Epithelial cell of esophagus (primary cell): ENCODE data around the gene CDC42EP5.

Experiments
- DNase-seq: peaks from one replicate; pipeline ENCODE4 v3.0.0; 2010; ENCODE audit warnings: low read depth
- H3K4me3 ChIP-seq: 2 replicates; pipeline ENCODE4 v1.5.1; 2011; ENCODE audit warnings: mild to moderate bottlenecking, low read length, control low read depth
- CTCF ChIP-seq: IDR thresholded peaks from 2 replicates; pipeline ENCODE4 v1.5.1; 2011; ENCODE audit warnings: low read depth, mild to moderate bottlenecking, low read length, control low read depth, inconsistent platforms; ENCODE audit not compliant: insufficient read depth; ENCODE audit errors: missing control alignments

Gene CDC42EP5

GRCh38 chr19:54453921-54454780 lies 18.9 kb downstream of the CDC42EP5 start:
- no peak for DNase-seq
- TF ChIP-seq CTCF = no peak

GRCh38 chr19:54452626-54453025 lies 20.5 kb downstream of the CDC42EP5 start:
- TF ChIP-seq CTCF = no peak
- DNase-seq = no peak
- no peak overlapping the region for H3K4me3 ChIP-seq

More at GRCh38 chr19:54453921-54454780, 18.9 kb downstream of the CDC42EP5 start:
- no peak overlapping the region for H3K4me3 ChIP-seq

- TF ChIP-seq CTCF = no peak
- no peak for DNase-seq
- no peak overlapping the region for H3K4me3 ChIP-seq
Observed at GRCh38 chr19:54451997-54452396, 21.1 kb downstream of the CDC42EP5 start.

- no peak overlapping the region for H3K4me3 ChIP-seq
- TF ChIP-seq CTCF = no peak
- peak; percentile 29 for DNase-seq
Observed at GRCh38 chr19:54451331-54451871, 21.7 kb downstream of the CDC42EP5 start.

GRCh38 chr19:54449701-54450069 lies 23.4 kb downstream of the CDC42EP5 start:
- peak; percentile 32 for DNase-seq
- no peak for TF ChIP-seq CTCF
- H3K4me3 ChIP-seq = peak overlapping the region; percentile 98

- peak; percentile 99 for DNase-seq
- TF ChIP-seq CTCF = no peak
- peak within 1 kb of the TSS; percentile 98 for H3K4me3 ChIP-seq
Observed at GRCh38 chr19:54448774-54449700, 24.1 kb downstream of the CDC42EP5 start, which contains the start of gene LENG8. Gene LENG8, plus strand, starts transcription at chr19:54449199. Its CDS starts 2,146 bp downstream, at chr19:54451345.
